ENCODE data around the gene ZBTB33. TPM values are rescaled to one million over a fixed set of nuclear protein-coding genes. Genes with fewer than 3 reads are reported as not detected.

Gene ZBTB33
- total RNA-seq, 1 experiment from 2014 or later = 17.2 TPM

- no peak for TF ChIP-seq CTCF (IDR thresholded peaks at IDR 0.05; ENCODE audit: insufficient read depth in 1 of 2, low read depth in 1 of 2, low read length in 1 of 2, severe bottlenecking in 1 of 2, unreplicated experiment in 1 of 2)
- H3K4me1 Mint-ChIP-seq (ENCODE audit: low read depth, unreplicated experiment) = no peaks in the 10 kb centered on the region
Observed at GRCh38 chrX:120291211-120291610, 40.6 kb downstream of the ZBTB33 start.

GRCh38 chrX:120293015-120293414, 42.4 kb downstream of the ZBTB33 start:
- DNase-seq = no peak
- H3K9me3 Mint-ChIP-seq (ENCODE audit: unreplicated experiment) = no peaks in the 10 kb centered on the region
- POLR2A ChIA-PET = no interaction called here
- Histone ChIP-seq H3K9me3 (no peaks in the 10 kb centered on the region), H3K36me3 (ENCODE audit: control insufficient read depth, insufficient read depth, low read length) (no peaks in the 10 kb centered on the region), H3K27me3 (replicated peaks; ENCODE audit: control insufficient read depth, insufficient read depth, low read length) (no peaks in the 10 kb centered on the region), H3K4me1 (no peaks in the 10 kb centered on the region), H3K4me3 (ENCODE audit: low read depth, low read length) (no peak overlapping the region)
- CTCF ChIA-PET = no interaction called here
- H3K4me1 Mint-ChIP-seq (ENCODE audit: low read depth, unreplicated experiment) = no peaks in the 10 kb centered on the region
- no TSS peak for BruUV-seq (replicated peaks)
- no peak overlapping the region for H3K27ac Mint-ChIP-seq (ENCODE audit: unreplicated experiment)
- H3K4me3 Mint-ChIP-seq (ENCODE audit: unreplicated experiment) = no peak overlapping the region
- H3K27me3 Mint-ChIP-seq (ENCODE audit: insufficient read depth, unreplicated experiment) = no peaks in the 10 kb centered on the region
- intact Hi-C loops (cut with micrococcal nuclease; ENCODE audit: unreplicated experiment) = no loop called here
- H3K36me3 Mint-ChIP-seq (ENCODE audit: insufficient read depth, unreplicated experiment) = no peaks in the 10 kb centered on the region
- no peak for TF ChIP-seq CTCF (IDR thresholded peaks at IDR 0.05; ENCODE audit: insufficient read depth in 1 of 2, low read depth in 1 of 2, low read length in 1 of 2, severe bottlenecking in 1 of 2, unreplicated experiment in 1 of 2)

More at GRCh38 chrX:120291211-120291610, 40.6 kb downstream of the ZBTB33 start:
- Mint-ChIP-seq H3K27ac (ENCODE audit: unreplicated experiment) (no peak overlapping the region), H3K36me3 (ENCODE audit: insufficient read depth, unreplicated experiment) (no peaks in the 10 kb centered on the region), H3K4me3 (ENCODE audit: unreplicated experiment) (no peak overlapping the region), H3K9me3 (ENCODE audit: unreplicated experiment) (no peaks in the 10 kb centered on the region), H3K27me3 (ENCODE audit: insufficient read depth, unreplicated experiment) (no peaks in the 10 kb centered on the region)
- POLR2A ChIA-PET = no interaction called here
- intact Hi-C loops (cut with micrococcal nuclease; ENCODE audit: unreplicated experiment) = no loop called here
- H3K4me1 ChIP-seq = no peaks in the 10 kb centered on the region
- no TSS peak for BruUV-seq (replicated peaks)
- no peak overlapping the region for H3K4me3 ChIP-seq (ENCODE audit: low read depth, low read length)
- no peaks in the 10 kb centered on the region for H3K27me3 ChIP-seq (replicated peaks; ENCODE audit: control insufficient read depth, insufficient read depth, low read length)
- DNase-seq = no peak
- no peaks in the 10 kb centered on the region for H3K36me3 ChIP-seq (ENCODE audit: control insufficient read depth, insufficient read depth, low read length)
- CTCF ChIA-PET = no interaction called here
- no peaks in the 10 kb centered on the region for H3K9me3 ChIP-seq

DNA sequence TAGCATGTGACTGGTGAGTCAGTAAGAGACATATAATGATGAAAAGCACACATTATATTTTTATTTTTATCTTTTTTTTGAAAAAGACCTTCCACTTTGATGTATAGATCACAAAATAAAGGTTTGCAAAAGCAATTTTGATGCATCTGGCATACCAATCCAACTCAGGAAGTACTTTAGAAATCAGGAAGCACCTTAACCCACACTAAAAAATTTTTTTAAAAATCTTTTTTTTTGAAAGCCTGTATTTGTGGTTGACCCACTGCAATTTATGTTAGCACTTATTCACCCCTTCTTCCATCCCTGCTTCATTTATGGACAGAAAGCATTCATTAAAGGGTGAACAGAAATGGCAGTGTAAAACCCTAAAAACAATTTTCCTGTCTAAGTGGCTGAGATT, 44.0 kb downstream of the ZBTB33 start:
- H3K4me3 ChIP-seq (ENCODE audit: low read depth, low read length) = no peak overlapping the region
- CTCF ChIA-PET = no interaction called here
- H3K4me1 ChIP-seq = no peaks in the 10 kb centered on the region
- no peaks in the 10 kb centered on the region for H3K27me3 ChIP-seq (replicated peaks; ENCODE audit: control insufficient read depth, insufficient read depth, low read length)
- H3K27me3 Mint-ChIP-seq (ENCODE audit: insufficient read depth, unreplicated experiment) = no peaks in the 10 kb centered on the region
- intact Hi-C loops (cut with micrococcal nuclease; ENCODE audit: unreplicated experiment) = no loop called here
- no peak overlapping the region for H3K27ac Mint-ChIP-seq (ENCODE audit: unreplicated experiment)
- no peak for DNase-seq
- no peaks in the 10 kb centered on the region for H3K9me3 ChIP-seq
- BruUV-seq (replicated peaks) = no TSS peak
- TF ChIP-seq CTCF (IDR thresholded peaks at IDR 0.05; ENCODE audit: insufficient read depth in 1 of 2, low read depth in 1 of 2, low read length in 1 of 2, severe bottlenecking in 1 of 2, unreplicated experiment in 1 of 2) = no peak
- no peaks in the 10 kb centered on the region for H3K36me3 Mint-ChIP-seq (ENCODE audit: insufficient read depth, unreplicated experiment)
- H3K4me3 Mint-ChIP-seq (ENCODE audit: unreplicated experiment) = no peak overlapping the region
- H3K36me3 ChIP-seq (ENCODE audit: control insufficient read depth, insufficient read depth, low read length) = no peaks in the 10 kb centered on the region
- POLR2A ChIA-PET = no interaction called here
- H3K4me1 Mint-ChIP-seq (ENCODE audit: low read depth, unreplicated experiment) = no peaks in the 10 kb centered on the region
- H3K9me3 Mint-ChIP-seq (ENCODE audit: unreplicated experiment) = no peaks in the 10 kb centered on the region
